ENCODE data around the gene TULP1.
"Not testable (repeated sequence)": the region's sequence is repeated elsewhere in the genome, so short reads cannot be mapped to it uniquely, and the experiment has no call there.

The TULP1 gene

GRCh38 chr6:35512740-35513139 lies at the start of gene TULP1:
Gene TULP1 (minus strand): TSS chr6:35512896. CDS start chr6:35512858, 38 bp downstream.
- DNase-seq, result no peak

DNA sequence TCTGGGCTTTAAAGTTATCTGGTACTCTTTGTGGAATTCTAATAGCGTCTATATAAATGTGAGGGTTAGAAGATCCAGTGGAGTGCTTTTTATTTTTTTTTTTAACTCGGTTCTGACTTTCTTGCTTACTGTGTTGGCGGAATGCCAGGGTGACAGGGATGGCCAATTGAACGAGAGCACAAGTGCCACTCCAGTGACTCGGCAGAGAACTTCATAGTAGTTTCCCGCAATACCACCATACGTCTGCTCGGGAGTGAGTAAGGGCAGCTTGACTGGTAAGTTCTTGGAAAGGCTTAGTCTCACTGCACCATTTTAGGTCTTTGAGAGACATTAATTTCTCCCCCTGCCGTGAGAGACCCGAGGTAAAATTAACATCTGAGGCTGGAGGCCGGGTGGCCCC lies 49.4 kb upstream of the TULP1 start:
- DNase-seq, result no peak

- DNase-seq, result no peak
These were observed 48.4 kb upstream of the TULP1 start for GRCh38 chr6:35561113-35561512.

- DNase-seq, result no peak
These were observed 45.9 kb upstream of the TULP1 start for GRCh38 chr6:35558571-35558970.

DNA sequence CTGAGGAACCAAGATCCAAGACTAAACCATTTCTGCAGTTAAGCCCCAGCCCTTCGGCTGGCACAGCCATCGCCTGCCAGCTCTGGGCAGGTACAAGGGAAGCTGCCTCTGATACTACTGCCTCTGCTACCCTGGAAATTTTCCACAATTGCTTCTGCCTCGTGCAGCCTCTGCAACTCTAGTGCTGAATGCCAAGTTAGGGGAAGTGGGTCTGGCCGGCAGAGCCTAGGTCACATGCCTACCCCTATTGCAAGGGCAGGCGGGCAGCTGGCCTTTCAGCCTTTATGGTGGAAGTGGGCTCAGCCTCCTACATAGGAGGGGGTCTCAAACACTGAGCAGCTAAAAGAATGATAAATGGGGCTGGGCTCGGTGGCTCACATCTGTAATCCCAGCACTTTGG lies 44.5 kb upstream of the TULP1 start:
- no peak for DNase-seq

GRCh38 chr6:35554811-35555210 lies 42.1 kb upstream of the TULP1 start:
- DNase-seq, result no peak

GRCh38 chr6:35553315-35553714 lies 40.6 kb upstream of the TULP1 start:
- DNase-seq, result no peak

DNA sequence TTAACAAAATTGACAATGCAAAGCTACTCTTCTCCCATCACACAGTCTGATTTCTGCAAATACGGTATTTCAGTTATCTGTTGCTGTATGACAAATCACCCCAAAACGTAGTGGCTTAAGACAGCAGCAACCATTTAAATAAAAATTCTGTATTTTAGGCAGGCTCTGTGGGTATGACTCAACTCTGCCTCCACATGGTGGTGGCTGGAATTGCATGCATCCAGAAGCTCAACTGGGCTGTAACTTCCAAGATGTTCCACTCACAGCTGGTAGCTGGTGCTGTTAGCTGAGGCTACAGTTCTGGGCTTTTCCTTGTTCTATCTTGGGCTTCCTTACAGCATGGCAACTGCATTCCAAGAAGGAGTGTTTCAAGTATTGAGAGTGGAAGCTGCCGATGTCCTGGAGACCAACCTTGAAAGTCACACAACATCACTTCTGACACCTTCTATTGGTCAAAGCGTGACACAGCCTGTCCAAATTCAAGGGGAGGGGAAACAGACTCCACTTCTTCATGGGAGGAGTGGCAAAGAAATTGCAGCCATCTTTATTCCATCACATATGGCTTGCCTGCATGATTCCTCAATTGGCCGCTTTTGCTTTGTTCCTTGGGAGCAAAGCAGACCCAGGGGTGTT lies 39.7 kb upstream of the TULP1 start:
- DNase-seq, result peak; percentile 68 to 74

DNA sequence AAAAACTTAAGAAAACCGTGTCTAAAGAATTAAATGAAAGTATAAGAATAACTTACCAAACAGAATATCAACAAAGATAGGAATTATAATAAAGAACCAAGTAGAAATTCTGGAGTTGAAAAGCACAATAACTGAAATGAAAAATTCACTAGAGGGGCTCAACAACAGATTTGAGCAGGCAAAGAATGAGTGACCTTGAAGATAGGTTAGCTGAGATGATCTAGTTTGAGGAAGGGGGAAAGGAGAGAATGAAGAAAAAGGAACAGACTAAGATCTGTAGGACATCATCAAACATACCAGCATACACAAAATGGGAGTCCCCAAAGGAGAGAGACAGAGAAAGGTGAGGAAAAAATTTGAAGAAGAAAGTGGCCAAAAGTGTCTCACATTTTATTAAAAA lies 37.7 kb upstream of the TULP1 start:
- no peak for DNase-seq

DNA sequence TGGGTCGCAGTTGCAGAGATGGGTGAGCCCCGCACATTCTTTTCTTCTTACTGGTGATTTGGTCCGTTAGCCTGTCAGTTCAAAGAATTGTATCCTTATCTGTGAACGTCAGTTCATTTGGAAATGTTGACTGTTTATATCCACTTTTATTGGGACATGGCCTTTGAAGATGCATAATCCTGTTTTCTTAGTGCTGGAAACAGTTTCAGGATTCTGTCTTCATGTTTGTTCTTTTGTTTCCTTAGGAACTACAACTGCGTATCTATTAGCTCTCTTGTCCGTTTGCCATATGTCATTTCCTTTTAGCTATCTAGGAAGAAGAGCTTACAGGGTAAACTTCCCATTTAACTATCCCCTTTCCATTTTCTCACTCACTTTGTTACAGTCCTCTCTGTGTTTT lies 35.0 kb upstream of the TULP1 start:
- DNase-seq, result no peak

- no peak for DNase-seq
These were observed 32.2 kb upstream of the TULP1 start for GRCh38 chr6:35544769-35545361.

DNA sequence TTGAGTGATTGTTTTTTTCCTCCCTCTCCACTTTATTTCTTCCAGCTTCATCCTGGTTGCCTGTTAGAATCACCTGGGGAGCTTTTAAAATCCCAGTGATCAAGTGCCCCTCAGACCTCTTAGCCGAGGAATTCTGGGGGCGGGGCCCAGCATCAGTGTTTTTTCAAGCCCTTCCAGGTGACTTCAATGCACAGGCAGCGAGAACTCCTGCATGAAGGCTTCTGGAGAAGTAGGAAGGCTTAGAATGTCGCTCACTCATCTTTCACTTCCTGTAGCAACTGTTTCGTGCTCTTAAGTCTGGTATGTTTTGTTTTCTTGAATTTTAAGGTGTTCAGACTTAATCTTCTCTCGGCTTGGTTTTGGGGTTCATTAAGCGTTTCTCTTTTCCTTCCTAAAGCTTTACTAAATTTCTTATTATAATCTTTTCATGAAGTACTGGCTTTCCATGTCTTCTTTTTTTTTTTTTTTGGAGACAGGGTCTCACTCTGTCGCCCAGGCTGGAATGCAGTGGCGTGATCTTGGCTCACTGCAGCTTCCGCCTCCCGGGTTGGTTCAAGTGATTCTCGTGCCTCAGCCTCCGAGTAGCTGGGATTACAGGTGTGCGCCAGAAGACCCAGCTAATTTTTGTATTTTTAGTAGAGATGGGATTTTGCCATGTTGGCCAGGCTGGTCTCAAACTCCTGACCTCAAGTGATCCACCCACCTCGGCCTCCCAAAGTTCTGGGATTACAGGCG lies 30.9 kb upstream of the TULP1 start:
- DNase-seq, result no peak

DNA sequence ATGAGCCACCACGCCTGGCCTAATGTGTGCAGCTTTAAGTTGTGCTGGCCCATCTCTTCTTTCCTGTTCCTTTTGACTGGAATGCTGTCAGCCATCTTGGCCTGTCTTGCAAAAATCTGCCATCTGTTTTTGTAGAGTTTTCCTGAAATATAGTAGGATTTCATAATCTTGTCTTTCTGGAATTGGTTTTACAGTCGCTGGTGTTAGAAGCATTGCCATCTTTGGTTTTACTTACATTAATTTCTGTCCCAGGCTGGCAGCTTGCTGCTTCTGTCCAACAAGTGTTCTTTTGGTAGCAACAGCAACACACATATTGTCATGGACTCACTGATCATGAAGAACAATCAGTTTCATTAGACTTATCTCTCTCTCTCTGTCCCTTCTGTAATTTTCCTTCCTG lies 29.1 kb upstream of the TULP1 start:
- DNase-seq, result no peak

DNA sequence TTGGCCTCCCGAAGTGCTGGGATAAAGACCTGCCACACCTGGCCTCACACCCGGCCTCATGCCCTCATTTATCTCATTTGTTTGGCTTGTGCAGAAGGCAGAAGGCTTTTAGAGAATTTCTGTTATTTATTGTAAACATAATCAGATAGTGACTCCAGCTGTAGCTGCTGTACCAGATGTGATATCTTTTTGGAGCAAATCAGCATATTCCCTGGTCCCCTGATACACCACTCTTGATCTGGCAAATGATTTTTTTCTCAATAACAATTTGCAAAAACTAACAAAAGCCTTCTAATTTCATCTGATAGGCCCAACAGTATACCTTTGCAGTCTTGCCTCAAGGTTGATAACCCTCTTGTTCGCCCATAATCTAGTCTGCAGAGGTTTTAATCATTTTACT lies 26.5 kb upstream of the TULP1 start:
- DNase-seq, result no peak

GRCh38 chr6:35535847-35536246 lies 23.2 kb upstream of the TULP1 start:
- not testable (repeated sequence) for DNase-seq

- DNase-seq, result no peak
These were observed 21.9 kb upstream of the TULP1 start for GRCh38 chr6:35534407-35535170.

GRCh38 chr6:35533981-35534380 lies 21.3 kb upstream of the TULP1 start:
- DNase-seq, result no peak

GRCh38 chr6:35532126-35532525 lies 19.4 kb upstream of the TULP1 start:
- DNase-seq, result no peak

DNA sequence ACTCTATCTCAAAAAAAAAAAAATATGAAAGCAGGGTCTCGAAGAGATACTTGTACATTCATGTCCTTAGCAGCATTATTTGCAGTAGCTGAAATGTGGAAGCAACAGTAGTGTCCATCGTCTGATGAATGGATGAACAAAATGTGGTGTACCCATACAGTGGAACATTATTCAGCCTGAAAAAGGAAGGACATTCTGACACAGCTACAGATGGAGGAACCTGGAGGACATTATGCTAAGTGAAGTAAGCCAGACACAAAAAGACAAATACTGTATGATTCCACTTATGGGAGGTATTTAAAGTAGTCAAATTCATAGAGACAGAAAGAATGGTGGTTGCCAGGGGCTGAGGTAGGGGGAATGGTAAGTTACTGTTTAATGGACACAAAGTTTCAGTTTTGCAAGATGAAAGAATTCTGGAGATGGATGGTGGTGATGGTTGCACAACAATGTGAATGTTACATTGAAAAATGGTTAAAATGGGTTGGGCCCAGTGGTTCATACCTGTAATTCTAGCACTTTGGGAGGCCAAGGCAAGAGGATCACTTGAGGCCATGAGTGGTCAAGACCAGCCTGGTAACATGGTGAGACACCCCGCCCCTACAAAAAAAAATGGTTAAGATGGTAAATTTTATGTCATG lies 11.8 kb upstream of the TULP1 start:
- no peak for DNase-seq

- DNase-seq, result peak; percentile 64 to 74
These were observed 10.3 kb upstream of the TULP1 start for GRCh38 chr6:35522660-35523658.

- DNase-seq, result no peak
These were observed 9.5 kb upstream of the TULP1 start for GRCh38 chr6:35522151-35522550.

DNA sequence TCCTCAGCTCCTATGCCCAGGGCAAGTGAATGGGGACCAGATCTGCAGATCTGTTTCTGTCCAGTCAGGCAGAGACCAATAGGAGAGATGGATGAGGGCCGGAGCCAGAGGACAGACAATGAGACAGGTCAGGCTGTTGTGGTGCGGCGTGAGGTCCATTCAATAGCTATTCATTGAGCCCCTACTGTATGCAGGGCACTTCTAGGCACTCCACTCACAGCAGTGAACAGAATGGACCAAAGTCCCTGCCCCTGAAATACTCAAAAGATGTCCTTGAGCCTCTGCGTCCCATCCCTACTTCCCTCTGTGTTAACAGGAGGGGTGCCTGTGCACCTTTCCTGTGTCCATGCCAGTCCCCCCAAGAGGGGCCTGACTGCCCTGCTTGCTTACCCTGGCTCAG lies 8.5 kb upstream of the TULP1 start:
- DNase-seq, result no peak

Measured in CD4-positive, alpha-beta T cell treated with Interleukin-4 for 1 hour (primary cell).